SW480 (cell line): Measurements from ENCODE around the gene PDE4B.
"Not testable (repeated sequence)": the region's sequence is repeated elsewhere in the genome, so short reads cannot be mapped to it uniquely, and the experiment has no call there.

Experiments used
- DNase-seq: peaks from one replicate; pipeline ENCODE4 v3.0.0-alpha.2; 2016; ENCODE audit warnings: low spot score

The PDE4B gene

GRCh38 chr1:66135161-66135560, 342.5 kb downstream of the PDE4B start:
- DNase-seq, result no peak

DNA sequence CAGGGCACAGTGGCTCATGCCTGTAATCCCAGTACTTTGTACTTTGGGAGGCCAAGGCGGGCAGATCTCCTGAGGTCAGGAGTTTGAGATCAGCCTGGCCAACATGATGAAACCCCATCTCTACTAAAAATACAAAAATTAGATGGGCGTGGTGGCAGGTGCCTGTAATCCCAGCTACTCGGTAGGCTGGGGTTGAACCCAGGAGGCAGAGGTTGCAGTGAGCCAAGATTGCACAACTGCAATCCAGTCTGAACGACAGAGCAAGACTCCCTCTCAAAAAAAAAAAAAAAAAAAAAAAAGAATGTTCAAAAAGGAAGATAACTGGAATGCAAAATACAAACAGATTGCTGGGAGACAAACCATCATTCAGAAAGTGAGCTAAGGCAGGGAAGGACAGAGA, 343.7 kb downstream of the PDE4B start:
- DNase-seq, result not testable (repeated sequence)

DNA sequence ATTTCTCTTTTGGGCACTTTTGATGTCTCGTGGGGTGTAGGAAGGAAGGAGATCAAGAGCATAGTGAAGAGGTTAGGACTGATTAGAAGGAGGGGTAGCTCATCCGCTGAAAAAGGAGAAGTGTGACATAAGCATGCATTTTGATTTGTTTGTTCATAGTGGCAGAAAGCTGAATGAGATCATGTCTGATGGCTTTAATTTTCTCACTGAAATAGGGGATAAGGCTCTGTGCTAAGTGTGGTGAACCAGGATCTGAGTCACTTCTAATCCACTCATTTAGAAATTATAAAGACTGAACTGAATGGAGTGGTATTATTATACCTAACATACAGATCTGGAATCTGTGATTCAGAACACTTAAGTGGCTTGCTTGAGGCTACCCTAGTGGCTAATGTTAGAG, 344.5 kb downstream of the PDE4B start:
- DNase-seq, result no peak

- DNase-seq, result no peak
Measured at GRCh38 chr1:66138613-66139012, 345.9 kb downstream of the PDE4B start.

DNA sequence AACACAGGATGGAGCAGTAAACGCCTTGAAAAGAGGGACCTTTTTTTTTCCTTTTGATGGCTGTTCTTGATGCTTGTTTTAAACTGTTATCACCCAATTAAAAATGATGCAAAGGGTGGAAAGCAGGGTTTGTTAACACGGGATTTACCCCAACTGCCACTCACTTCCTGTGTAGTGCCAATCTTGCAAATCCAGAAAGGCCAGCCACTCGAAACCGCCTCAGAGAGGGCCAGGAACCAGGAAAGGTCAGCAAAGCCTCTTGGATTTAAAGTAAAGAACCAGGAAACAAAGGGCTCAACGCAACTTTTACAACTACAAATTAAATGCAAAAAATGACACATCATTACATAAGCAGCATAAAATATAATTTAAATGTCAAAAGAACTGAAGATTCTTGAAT, 347.4 kb downstream of the PDE4B start:
- DNase-seq, result no peak

DNA sequence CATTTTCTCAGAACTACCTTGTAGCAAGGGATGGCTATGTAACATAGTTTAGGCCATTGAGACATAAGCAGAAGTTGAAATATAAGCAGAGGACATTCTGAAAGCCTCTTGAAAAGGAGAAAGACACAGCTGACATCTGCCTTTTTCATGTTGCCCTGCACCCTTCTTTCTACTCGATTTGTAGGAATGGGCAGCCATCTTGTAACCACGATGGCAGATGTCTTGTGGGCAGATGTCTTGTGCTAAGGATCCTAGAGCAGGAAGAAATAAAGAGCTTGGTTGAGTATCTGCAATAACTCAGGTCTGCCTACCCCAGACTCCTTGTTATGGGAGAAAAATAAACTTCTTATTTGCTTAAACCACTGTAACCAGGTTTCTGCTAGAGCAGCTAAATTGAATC, 351.0 kb downstream of the PDE4B start:
- DNase-seq, result no peak

DNA sequence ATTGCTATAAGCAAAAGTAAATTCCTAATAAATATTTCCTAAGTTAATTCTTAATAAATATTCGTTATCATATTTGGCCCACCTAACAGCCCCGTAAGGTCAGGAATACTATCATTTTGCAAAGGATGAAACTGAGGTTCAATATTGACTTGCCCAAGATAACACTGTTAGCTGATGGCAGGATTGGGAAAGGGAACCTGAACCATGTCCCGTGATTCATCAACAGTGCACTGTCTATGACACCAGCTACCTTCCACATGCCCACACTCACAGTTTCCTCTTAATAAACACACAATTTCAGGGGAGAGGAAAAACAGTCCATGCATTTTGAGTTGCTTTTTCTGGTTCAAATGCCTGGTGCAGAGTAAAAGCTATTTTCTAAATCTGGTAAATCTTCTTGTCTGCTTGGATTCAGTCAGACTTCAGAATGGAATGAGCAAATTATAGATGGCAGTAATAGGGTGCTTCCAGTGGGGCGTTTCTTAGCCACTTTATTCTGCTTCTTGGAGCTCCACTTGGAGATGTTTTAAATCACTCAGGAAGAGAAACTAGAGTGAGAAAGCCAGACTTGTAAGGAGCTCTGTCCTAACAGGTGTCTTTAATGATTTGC, 354.6 kb downstream of the PDE4B start:
- DNase-seq, result no peak

- no peak for DNase-seq
Measured at GRCh38 chr1:66152034-66152433, 359.3 kb downstream of the PDE4B start.

- DNase-seq, result no peak
Measured at GRCh38 chr1:66154394-66154793, 361.7 kb downstream of the PDE4B start.

- DNase-seq, result no peak
Measured at GRCh38 chr1:66156144-66156543, 363.4 kb downstream of the PDE4B start.

DNA sequence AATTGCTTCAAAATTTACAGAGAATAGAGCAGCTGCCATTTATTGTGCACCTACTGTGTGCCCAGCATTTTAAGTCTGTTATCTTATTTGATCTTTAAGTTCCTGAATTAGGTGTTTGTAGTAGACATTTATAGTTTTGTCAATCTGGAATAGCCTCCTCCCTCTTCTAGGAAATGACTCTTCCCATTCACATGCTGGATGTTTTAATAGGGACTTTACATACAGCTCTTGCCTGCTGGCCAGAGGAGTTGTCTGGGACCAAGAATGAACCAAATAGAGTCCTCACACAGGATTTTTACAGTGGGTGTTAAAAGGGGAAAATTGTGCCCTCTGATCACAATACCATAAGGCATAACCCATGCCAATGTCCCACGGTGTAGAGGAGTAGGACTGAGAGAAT, 367.1 kb downstream of the PDE4B start:
- no peak for DNase-seq

GRCh38 chr1:66160719-66161118, 368.0 kb downstream of the PDE4B start:
- no peak for DNase-seq

DNA sequence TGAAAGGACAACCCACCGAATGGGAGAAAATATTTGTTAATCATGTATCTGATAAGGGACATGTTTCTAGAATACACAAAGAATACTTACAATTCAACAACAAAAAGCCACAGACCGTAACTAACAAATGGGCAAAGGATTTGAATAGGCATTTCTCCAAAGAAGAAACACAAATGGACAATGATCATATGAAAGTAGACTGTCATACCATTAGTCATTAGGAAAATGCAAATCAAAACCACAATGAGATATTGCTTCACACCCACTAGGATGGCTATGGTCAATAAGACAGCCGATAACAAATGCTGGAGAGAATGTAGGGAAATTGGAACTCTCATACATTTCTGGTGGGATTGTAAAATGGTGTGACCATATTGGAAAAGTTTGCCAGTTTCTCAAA, 374.1 kb downstream of the PDE4B start:
- no peak for DNase-seq

DNA sequence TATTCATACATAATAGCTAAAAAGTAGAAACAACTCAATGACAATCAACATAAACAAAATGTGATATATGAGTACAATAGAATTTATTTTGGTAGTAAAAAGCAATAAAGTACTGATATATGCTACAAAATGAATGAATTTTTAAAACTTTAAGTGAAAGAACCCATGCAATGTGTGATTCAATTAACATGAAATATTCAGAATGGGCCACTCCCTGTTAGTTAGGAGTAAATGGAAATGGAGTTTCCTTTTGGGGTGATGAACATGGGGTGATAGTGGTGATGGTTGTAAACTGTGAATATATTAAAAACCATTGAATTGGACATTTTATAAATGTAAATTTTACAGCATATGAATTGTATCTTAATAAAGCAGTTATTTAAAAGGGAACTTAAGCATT, 374.6 kb downstream of the PDE4B start:
- no peak for DNase-seq

GRCh38 chr1:66168467-66168887, 375.8 kb downstream of the PDE4B start:
- peak; percentile 13 for DNase-seq

DNA sequence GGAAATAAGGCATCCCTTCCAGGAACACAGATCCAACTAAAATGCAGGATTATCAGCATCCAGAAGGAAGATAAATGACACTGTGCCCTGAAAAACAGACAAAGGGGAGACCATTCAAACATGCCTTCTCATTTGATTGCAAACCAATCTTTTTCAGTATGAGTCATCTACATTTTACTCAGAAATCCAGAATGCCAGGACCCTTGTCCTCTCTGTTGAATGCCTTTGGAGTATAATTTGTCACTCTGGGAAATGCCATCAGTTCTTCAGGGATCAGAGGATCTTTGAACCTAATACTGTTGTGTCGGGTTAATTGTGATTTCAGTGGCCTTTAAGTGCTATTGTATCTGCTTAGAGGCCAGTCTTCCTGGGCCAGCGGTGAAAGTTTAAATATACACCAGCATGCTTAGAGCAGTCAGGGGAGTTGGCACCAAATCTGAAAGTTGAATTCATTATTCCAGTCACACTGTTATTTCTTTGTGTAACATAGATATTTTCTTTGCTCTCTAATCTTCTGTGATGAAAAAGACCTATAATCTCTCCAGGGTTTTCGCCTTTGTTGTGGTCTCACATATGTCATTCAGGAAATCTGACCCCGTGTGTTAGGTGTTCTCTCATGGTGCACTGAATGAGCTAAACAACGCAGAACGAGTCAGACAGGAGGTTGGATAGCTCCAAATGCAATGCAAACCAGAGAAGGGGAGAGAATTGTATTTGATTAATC, 376.4 kb downstream of the PDE4B start:
- peak; percentile 64 for DNase-seq

- no peak for DNase-seq
Measured at GRCh38 chr1:66172272-66172671, 379.6 kb downstream of the PDE4B start.

- DNase-seq, result no peak
Measured at GRCh38 chr1:66175098-66175497, 382.4 kb downstream of the PDE4B start.

DNA sequence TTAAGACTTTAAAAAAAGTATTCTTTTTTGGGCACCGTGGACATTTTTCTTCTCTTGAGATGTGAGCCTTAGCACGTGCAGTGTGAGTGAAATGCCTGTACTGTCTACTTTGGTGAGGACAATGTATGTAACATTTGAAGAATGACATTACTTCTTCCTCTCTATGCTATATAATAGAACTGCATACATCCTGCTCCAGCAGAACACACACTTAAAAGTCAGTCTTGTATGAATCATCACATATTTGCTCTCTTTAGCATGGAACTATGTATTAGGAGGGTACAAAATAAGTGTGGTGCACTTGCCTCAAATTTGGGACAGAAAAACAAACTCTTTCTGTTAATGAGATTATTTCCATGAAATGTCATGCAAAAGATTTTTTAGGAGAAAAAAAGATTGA, 382.9 kb downstream of the PDE4B start:
- no peak for DNase-seq

GRCh38 chr1:66176012-66176715, 383.5 kb downstream of the PDE4B start:
- no peak for DNase-seq

DNA sequence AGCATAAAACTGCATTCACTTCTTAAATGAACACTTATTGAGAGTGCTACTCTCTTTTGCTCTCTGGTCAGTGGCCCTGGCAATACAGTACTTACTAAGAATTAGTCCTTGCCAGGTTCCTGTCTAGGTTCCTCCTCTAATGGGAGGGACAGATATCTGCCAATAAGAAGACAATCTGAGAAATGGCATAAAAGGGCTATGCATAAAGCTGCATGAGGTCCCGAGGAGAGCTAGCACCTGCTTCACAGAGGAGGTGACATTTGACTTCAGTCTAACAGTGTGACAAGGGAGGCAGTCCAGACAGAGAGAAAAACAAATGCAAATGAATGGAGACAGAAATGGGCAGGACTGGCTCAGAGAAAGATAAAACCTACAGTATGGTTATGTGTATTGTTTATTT, 384.1 kb downstream of the PDE4B start:
- DNase-seq, result no peak

- no peak for DNase-seq
Measured at GRCh38 chr1:66177510-66177909, 384.8 kb downstream of the PDE4B start.

DNA sequence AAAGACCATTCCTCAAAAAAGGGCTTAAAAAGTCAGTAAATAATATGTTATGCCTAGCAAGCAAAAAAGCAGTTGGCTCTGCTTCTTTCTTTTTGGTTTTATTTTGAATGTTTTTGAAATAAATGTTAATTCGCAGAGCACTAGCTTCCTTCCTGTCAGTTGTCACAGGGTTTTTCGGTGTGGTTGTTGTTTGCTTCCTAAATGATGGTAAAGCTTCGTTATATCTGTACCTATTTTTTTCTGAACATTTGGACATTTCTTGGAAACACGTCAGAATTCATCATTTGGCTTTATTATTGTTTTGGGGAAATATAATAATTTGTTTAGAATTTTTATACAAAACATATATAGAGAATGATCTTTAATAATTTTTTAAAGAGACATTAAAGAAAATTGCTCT, 389.3 kb downstream of the PDE4B start:
- no peak for DNase-seq
